ENCODE results near the gene MAPK6.

- TF ChIP-seq CTCF (IDR thresholded peaks at IDR 0.05; ENCODE audit: control extremely low read depth in 1 of 3, insufficient read depth in 1 of 3, low read depth in 1 of 3, low read length in 3 of 3) = no peak
- no peak for TF ChIP-seq POLR2AphosphoS5 (IDR thresholded peaks at IDR 0.05; ENCODE audit: low read depth, low read length)
- TF ChIP-seq, protein P1, sequence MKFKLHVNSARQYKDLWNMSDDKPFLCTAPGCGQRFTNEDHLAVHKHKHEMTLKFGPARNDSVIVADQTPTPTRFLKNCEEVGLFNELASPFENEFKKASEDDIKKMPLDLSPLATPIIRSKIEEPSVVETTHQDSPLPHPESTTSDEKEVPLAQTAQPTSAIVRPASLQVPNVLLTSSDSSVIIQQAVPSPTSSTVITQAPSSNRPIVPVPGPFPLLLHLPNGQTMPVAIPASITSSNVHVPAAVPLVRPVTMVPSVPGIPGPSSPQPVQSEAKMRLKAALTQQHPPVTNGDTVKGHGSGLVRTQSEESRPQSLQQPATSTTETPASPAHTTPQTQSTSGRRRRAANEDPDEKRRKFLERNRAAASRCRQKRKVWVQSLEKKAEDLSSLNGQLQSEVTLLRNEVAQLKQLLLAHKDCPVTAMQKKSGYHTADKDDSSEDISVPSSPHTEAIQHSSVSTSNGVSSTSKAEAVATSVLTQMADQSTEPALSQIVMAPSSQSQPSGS (IDR thresholded peaks at IDR 0.05; ENCODE audit: low read length) = no peak
- no peak for TF ChIP-seq SIN3A (conservative IDR thresholded peaks at IDR 0.05 in 1 of 2, IDR thresholded peaks at IDR 0.05 in 1 of 2; ENCODE audit: low read depth in 1 of 2, low read length in 2 of 2)
- TF ChIP-seq EP300 (IDR thresholded peaks at IDR 0.05; ENCODE audit: borderline replicate concordance in 1 of 2, low read depth in 2 of 2, low read length in 2 of 2) = no peak
Measured at GRCh38 chr15:52066842-52067544, 48.0 kb downstream of the MAPK6 start.

All from H1 (cell line).